Fibroblast of skin of back (primary cell): ENCODE measurements around the gene SYNRG.

ENCODE experiments used
- DNase-seq: peaks from one replicate; pipeline ENCODE4 v3.0.0-alpha.2; 2013

Gene SYNRG

DNA sequence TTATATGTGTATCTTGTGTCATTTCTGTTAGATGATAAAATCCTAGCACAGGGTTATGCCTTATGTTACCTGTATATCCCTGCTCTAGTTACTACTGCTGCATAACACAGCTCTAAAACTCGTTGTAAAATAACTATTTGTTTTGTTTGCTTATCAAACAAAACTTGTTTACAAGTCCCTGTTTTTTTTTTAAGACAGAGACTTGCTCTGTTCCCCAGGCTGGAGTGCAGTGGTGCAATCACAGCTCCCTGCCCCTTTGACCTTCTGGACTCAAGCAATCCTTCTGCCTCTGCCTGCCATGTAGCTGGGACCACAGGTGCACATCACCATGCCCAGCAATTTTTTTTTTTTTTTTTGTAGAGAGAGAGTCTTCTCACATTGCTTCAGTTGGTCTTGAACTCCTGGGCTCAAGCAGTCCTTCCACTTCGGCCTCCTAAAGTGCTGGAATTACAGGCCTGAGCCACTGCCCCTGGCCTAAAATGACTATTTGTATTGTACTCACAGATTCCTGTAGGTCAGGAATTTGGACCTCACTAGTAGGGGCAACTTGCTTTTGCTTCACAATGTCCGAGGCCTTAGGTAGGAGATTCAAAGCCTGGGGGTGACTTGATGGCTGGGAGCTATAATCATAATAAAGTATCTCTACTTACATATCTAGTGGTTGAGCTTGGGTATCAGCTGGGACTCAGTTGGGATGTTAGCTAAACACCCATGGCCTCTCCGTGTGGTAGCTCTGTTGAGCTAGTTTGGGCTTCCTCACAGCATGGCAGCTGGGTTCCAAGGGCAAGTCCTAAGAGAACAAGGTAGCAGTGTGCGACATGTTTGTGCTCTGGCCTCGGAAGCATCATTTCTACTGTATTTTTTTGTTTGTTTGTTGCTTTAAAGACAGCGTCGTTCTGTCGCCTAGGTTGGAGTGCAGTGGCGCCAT lies 106.9 kb downstream of the SYNRG start:
- DNase-seq = no peak

DNA sequence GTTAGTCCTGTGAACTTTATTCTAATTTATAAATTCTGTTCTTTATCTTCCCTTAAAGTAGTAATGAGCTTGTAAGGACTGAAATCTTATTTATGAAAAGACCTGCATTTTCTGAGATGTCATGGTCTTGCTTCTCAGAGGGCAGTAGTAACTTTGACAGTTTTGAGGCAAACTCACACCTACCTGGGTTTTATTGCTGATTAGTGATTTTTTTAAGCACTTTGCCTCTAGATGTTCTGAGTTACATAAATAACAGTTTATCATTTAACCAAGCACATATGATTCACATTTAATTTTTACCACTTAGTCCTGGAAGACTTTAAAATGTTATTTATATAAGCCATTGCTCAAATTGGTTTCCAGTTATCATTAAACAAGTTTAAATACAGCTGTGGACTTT lies 108.8 kb downstream of the SYNRG start:
- no peak for DNase-seq

DNA sequence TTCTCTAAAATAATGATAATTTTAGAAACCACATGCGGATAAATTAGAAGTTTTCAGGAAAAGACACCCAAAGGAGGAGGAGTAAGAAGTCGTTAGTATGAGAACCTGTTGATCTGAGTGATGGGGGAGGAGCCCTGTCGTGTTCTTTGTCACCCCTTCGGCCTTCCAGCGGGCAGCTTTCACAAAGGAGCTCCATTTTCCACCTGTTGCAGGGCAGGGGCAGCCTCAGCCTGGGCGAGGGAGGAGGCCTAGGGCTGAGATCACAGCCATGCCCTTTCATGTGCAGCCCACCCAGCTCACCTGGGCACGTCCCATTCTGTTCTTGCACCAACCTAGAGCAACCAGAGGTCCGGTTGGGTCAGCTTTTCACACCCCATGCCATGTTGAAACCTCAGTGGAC lies 114.2 kb downstream of the SYNRG start:
- DNase-seq = no peak

DNA sequence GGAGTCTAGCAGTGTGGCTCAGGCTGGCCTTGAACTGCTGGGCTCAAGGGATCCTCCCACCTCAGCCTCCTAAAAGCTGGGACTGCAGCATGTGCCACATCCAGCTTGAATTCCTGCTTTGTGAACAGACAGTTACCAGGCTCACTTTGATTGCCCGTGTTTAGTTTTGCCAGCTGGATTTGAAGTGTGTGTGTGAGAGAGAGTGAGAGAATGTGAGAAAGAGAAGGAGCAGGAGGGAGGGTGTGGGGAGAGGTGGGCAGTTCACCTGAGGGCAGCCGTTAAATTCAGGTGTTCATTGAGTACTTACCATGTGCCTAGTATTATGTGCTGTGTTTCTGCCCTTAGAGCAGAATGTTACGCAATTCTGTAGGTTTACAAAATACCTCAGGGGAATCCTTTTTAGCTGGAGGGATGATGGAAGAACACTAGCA lies 114.8 kb downstream of the SYNRG start:
- DNase-seq = no peak

DNA sequence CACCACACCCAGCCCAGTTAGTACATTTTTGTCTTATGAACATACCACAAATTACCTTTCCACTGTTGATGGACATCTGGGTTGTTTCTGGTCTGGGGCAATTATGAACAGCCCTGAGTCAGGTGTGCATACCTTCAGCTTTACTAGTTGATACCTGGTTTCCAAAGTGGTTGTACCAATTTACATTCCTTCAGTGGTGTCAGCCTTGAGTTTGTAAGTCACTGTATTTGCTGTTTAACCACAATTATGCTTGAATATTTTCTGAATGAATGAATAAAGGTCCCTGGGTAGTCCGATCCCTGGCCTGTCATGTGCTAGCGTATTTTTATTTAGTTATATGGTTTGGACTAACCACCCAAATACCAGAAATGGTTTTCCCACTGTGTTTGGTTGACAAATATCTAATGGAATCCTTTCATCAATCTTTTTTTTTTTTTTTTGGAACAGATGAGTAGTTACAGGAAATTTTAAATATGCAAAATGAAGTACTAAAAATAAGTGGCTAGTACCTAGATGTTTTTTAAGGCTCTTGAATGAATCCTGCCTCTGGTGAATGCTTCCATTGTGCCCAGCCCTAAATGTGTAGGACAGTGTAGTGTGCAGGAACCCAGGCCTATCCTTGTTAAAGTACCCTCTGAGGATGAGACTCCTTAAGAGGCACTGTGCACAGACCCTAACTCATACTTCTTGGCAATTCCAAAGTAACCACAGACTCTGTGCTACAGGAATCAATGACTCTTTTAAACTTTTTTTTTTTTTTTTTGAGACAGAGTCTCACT lies 115.8 kb downstream of the SYNRG start:
- DNase-seq = peak; percentile 98

DNA sequence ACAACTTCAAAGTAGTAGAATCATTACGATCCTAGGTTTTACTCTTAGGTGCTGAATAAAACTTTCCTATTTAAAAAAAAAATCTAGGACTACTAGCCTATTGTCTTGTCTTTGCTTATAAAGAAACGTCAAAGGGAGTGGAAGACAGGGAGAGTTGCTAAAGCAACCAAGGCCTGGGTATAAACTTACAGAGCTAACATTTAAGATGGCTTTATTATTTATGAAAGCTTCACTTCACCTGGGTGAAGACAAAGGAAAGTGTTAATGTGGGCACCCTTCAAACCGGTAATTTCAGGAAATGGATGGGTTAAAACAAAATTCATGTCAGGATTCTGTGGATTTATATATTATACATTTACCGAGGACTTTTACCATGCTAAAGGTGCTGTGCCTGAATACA lies 117.1 kb downstream of the SYNRG start:
- DNase-seq = no peak

DNA sequence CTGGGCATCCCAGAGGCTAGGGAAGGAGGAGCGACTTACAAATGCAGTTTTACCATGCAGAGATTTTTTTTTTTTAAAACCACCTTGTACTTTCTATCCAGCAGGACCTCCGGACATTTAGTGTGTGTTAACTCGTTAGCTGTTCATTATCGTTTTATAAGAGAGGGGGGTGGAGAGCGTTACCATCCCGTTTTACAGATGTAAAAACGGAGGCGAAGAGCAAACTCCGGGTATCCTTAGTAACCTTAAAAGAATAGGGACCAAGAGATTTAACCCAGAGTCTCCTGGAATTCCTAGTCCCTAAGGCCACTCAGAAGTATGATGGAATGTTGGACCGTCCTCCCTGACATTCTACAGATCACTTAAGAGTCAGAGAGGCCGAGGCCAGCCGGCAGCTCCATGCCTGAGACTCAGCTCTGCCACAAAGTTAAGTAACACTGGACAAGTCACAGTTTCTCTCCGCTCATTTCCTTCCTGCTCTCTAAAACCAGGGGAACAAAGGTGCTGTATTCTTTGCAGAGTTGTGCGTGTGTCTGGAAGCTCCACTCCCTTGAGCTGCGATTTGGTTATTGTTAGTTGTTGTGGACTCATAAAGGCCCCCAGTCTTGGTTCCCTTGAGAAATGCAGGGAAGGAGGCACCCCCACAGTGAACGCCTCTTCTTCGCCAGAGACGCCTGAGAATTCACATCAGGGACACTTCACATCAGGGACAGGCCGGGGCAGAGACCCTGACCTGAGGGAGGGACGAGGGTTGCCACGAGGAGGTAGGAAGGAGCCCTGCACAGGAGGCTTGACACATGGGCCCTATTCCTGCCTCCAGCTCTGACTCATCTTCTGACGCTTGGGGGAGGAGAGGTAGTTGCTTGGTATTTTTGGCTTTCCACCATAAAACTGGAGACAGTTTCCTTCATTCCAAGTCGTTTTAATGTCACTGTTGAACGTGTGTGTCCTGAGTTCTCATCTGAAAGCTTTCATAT lies 118.3 kb downstream of the SYNRG start:
- DNase-seq = peak; percentile 94

DNA sequence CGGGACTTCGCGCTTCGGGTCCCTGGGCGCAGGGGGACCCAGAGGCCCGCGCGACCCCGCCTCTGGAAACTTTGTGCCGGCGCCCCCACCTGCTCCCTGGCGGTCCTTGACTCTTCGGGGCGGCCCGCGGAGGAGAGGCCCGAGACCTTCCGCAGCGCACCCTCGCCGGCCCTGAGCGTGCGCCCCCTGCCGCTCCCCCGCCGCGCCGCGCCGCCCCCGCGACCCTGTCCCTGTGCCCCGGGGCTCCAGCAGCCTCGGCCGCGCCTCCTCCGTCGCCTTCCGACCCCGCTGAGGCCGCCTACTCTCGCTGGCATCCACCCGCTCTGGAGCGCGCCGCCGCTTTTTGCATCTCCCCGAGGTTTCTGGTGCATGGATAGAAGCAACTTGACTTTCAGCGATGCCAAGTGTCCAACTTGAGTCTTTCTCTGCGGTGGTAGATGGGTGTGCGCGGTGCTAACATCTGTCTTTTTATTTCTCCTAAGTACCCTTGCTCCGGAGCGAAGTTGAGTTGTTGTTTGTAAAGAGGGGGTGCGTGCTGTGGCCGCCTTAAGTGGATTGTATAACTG lies 119.1 kb downstream of the SYNRG start:
- peak; percentile 66 for DNase-seq

DNA sequence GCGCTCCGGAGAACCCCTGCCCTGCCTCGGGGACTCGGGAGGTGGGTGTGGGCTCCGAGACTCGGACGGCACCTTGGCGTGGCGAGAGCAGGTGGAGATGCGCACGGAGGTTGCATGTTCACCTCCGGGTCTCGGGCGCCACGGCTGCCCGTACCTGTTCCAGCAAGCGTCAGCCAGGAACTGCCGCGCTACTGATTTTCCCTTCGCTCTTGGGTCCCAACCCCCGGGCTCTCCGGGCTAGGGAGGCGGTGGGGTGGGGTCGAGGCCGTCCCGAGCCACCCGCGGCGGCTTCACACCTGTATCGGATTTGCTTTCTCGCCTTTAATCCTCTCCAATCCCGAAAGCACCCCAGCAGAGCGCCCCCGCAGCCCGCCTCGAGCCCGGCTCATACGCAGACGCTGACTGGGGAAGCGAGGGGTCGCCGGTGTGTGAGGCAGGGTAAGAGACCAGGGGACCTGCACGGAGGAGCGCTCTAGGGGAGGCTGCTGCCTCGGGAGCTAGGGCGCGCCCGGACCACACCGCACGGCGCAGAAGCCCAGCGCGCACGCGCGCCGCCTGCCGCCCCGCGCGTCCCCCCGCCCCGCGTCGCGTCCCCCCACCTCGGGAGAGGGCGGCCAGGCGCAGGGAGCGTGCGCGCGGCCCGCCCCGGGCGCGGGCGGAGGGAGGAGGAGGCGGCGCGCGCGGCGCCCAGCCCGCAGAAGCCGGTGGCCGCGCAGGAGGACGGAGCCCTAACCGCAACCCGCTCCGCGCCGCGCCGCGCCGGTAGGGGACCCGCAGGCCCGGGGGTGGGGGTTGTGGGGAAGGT lies 119.8 kb downstream of the SYNRG start, which contains the start of gene DUSP14:
TSS of gene DUSP14 (plus strand) at position 695 of the 805 bp plus-strand sequence. CDS start 22,382 bp downstream, outside the sequence.
- DNase-seq = peak; percentile 85

DNA sequence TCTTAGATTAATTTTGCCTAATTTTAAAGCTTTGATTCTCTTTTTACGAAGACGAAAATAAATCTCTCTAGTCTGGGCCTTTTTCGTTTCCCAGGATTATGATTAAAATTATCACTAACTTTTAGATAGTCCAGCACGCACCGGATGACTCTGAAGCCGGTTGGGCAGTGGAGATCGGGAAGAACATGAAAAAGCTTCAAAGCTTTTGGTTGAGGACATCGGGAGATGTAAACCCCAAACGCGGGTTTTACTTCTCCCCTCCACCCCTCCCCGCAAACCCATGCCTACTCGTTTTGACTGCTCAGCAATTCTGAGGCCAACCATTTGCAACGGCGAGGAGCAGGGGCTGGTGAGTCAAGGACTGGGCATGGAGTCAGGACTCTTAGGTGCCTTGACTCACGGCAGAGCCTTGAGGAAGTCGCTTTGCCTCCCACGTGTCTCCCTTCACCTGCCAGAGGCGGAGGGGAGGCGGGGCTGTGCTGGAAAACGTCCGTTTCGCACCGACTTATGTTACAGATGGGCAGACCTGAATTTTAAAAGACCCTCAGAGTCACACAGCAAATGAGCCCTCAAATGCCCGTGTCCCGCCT lies 120.5 kb downstream of the SYNRG start:
- DNase-seq = peak; percentile 96

DNA sequence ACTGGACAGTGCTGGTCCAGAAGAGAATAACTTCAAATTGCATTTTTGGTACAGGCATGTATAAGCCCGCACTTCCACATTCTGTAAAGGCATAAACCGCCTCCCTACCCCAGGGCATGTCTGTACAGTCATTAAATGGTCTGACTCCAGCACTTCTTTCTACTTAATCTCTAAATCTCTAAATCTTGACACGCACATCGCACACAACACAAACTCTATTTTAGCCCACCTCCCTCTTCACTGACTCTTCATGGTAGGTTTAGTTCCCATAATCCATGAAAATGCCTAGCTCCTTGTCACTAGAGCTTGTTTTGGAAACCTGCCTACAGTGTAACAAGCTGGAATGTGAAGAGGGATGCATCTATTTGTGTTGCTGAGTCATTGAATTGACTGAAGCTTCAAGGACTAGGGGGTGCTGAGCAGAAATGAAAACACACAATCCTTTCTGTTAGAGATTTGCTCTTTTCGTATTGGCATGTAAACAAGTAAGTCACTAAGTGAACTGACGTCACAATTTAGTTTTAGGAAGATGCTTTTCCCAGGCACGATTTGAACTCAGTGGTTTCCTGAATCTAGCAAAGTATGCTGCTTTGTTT lies 121.1 kb downstream of the SYNRG start:
- DNase-seq = peak; percentile 99

DNA sequence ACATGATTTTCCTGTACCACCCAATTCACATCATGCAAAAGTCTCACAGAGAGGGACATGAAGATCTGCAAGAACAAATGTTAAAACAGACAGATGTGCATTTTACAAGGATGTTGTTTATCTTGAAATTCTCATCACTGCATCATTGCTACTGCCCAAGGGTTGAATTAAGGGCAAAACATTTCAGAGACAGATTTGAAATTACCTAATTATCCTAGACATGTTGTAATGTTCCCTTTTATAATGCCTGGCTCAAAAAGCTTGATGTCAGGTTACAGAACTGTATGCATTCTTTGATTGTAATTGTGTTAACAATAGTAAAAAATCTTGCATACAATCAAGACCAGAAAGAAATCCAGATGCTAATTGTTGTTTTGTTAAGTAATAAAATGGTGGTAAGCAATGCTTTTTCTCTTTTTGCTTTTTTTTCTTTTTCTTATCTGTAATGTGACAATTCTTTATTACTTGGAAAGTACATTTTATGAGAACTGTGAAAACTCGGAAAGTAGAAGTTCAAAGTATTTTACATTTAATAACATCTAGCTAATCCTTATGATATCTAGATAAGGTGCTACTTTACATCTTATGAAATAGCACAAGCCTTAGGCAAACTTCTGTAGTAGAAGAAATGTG lies 123.2 kb downstream of the SYNRG start:
- no peak for DNase-seq

DNA sequence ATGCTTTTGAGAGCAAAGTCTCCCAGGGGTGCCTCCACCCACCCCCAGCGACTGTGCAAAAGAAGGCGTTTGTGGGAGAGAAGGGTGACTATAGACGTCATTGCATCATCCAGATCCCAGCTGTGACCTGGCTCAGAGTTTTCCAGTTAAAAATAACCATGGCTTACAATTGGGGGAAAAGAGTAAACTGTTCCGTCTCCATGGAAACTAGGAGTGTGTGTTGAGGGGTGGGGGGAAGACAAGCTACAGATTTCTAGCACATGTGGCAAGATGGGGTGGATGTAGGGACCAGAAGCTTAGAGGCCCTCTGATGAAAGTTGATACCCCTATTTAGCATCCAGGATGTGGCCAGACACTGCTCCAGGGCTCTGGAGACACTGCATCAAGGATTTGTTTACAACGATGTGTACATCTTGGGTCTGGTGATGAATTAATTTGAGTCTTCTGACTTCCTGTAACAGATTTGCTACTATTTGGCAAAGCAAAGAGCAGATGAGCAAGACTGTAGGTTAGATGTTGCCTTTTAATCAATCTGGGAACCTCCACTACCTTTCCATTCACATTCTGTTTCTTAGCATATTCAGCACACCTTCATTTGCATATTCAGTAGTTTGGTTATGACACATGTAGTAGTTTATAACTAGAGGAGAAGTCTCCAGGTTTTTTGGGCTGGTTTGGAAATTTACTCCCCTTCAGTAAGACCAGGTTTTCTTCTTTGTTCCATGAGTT lies 125.7 kb downstream of the SYNRG start:
- peak; percentile 69 for DNase-seq

DNA sequence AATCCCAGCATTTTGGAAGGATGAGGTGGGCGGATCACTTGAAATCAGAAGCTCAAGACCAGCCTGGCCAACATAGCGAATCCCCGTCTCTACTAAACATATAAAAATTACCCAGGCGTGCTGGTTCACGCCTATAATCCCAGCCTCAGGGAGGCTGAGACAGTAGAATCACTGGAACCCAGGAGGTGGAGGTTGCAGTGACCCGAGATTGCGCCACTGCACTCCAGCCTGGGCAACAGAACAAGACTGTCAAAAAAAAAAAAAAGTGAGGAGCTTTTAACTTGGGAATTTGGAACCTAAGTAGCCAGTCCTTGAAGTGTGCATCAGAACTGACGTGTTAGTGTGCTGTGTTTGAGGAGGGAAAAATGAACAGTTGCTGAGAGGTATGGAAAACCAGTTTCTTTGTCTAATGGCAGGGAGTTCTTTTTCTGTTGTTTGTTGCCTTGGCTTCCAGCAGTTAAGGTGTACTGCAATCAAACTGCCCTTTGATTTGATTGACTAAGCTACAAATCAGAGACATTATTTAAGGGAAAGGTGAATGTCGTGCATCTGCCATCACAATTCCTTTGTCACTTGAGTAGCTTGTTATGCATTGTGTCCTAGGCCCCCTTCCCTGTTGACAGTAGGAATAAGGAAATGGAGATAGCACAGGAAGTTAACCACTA lies 128.1 kb downstream of the SYNRG start:
- DNase-seq = no peak

DNA sequence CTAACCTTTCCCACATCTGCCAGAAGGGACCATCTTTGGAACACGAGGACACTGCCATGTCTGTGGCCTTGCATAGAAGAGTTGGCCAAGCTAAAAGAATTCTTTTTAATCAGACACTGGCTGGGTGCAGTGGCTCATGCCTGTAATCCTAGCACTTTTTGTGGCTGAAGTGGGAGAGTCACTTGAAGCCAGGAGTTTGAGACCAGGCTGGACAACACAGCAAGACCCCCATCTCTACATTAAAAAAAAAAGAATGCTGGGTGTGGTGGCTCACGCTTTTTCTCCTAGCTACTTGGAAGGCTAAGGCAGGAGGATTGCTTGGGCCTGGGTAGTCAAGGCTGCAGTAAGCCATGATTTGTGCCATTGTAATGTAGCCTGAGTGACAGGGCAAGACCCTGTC lies 128.8 kb downstream of the SYNRG start:
- no peak for DNase-seq

DNA sequence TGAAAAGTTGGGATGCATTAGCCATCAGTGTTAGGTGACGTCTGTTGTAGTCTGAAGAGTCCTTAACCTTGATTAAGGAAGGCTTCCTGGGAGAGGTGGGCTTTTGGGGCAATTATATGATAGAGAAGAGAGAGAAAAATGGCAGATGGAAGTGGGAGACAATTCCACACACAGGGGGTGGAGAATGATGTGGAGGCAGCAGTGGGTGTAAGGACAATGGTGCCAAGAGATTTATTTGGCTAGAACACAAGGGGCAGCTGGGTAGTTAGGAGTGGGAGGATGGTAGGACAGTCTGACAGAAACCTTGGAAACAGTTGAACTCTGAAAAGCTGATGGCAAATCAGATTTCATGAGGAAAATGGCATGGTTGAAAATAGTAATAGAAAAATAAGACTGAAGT lies 130.2 kb downstream of the SYNRG start:
- DNase-seq = no peak

DNA sequence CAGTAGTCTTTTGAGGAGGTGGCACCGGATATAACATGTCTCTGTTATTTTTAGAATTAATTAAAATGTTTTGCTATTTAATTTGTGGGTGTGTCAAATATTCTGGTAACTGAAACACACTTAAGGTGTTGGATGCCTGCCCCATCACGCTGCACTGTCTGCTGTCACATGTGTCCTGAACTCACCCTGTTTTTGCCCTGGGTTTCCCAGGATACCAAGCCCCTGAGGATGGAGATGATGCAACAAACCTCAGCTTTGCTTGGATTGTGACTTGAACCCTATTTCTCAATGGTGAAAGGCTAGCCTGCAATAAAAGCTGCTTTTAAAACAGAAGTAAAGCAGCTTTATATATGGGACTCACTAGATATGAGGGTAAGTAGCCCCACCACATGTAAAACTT lies 131.0 kb downstream of the SYNRG start:
- DNase-seq = no peak

DNA sequence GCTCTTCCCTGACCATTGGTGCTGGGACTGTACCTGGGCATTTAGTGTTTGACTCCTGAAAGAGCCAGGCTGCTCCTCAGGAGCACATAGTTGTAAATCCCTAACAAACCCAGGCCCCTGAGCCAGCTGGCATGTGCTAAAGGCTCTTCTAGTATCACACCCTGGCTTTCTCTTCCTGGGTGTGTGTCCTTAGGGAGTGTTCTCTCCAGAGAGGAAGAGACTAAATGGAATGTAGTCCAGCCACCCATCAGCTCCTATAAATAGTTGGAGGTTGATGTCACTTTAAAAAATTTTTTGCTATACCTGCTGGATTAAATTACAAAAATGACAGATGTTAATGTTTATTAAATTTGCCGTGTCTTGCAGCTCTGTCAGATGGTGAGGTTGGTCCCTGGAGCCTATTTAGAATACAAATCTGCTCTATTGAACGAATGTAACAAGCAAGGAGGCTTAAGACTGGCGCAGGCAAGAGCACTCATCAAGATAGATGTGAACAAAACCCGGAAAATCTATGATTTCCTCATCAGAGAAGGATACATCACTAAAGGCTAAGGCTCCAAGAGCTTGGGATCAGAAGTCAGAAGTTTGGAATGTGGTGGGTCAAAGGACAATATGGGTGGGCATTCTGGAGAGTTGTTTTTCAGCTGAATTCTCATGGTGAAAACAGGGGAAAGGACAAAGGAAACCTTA lies 132.6 kb downstream of the SYNRG start:
- DNase-seq = peak; percentile 61
